ENCODE measurements around the gene UMAD1. TPM values are rescaled to one million over a fixed set of nuclear protein-coding genes. Genes with fewer than 3 reads are reported as not detected.

The UMAD1 gene
- total and polyA plus RNA-seq, 2 of the 4 experiments (the other 2 are of a cell fraction) = 5.2 to 8.4 TPM

DNA sequence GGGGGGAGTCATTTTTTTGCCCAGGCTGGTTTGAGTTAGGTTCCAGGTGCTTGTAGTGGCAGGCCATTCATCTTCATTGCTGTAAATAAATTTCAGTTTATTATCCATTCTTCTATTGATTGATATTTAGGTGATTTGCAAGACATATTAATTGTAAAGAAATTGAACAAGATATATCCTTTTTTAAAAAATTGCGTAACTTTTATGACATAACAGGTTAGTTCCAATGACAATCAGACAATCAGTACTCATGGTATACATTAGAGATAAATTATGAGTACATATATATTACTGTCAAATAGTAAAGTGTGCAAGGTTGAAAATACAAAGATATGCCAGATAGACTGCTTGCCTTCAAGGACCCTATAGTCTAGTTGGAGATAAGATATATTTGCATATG is 235.9 kb downstream of the UMAD1 start:
- Histone ChIP-seq H2AFZ (replicated peaks; ENCODE audit: low read length, poor library complexity) (no peak overlapping the region), H3K56ac (ENCODE audit: extremely low read depth, insufficient read depth, low read length) (no peak overlapping the region), H3K9me3 (ENCODE audit: control insufficient read depth, insufficient read depth, low read length) (no peaks in the 10 kb centered on the region), H2BK5ac (ENCODE audit: low read depth, low read length, poor library complexity, severe bottlenecking) (no peak overlapping the region), H3K9ac (ENCODE audit: low read depth, low read length) (no peak overlapping the region), H3K36me3 (ENCODE audit: control insufficient read depth, insufficient read depth, low read length) (no peaks in the 10 kb centered on the region), H3K9me1 (ENCODE audit: insufficient read depth, low read length) (no peaks in the 10 kb centered on the region), H4K91ac (ENCODE audit: insufficient read depth, low read depth, low read length) (no peak overlapping the region), H3K23ac (ENCODE audit: low read depth, low read length) (no peak overlapping the region), H3K4ac (ENCODE audit: low read depth, low read length) (no peak overlapping the region), H4K20me1 (ENCODE audit: insufficient read depth, low read length) (no peaks in the 10 kb centered on the region), H2BK20ac (ENCODE audit: low read depth, low read length) (no peak overlapping the region), H3K4me2 (ENCODE audit: low read depth, low read length) (no peak overlapping the region), H2AK5ac (ENCODE audit: low read depth, low read length) (no peak overlapping the region), H2AK9ac (replicated peaks; ENCODE audit: low read depth, low read length, poor library complexity) (no peak overlapping the region), H2BK15ac (ENCODE audit: low read depth, low read length) (no peak overlapping the region), H4K5ac (ENCODE audit: low read depth, low read length) (no peak overlapping the region), H2BK120ac (ENCODE audit: low read depth, low read length) (no peak overlapping the region), H3K14ac (replicated peaks; ENCODE audit: low read depth, low read length) (no peak overlapping the region), H3K4me1 (ENCODE audit: control insufficient read depth, insufficient read depth, low read length) (no peaks in the 10 kb centered on the region), H3K79me1 (ENCODE audit: low read depth in 1 of 2, low read length in 2 of 2) (no peaks in the 10 kb centered on the region), H3K4me3 (ENCODE audit: insufficient read depth, low read depth, low read length) (no peak overlapping the region), H3K18ac (ENCODE audit: low read depth, low read length) (no peak overlapping the region), H3K27me3 (ENCODE audit: control insufficient read depth, insufficient read depth, low read length) (no peaks in the 10 kb centered on the region), H4K8ac (ENCODE audit: low read depth in 2 of 2, low read length in 2 of 2) (no peak overlapping the region), H3K27ac (ENCODE audit: insufficient read depth, low read length) (no peak overlapping the region)
- BruUV-seq (replicated peaks) = no TSS peak
- CTCF ChIA-PET = no interaction called here
- no peak for DNase-seq
- no peak for TF ChIP-seq MAFK (IDR thresholded peaks at IDR 0.05; ENCODE audit: low read depth, low read length)
- TF ChIP-seq SMC3 (IDR thresholded peaks at IDR 0.05; ENCODE audit: low read depth, low read length) = no peak
- no peak for TF ChIP-seq CHD1 (IDR thresholded peaks at IDR 0.05; ENCODE audit: low read depth, low read length)
- TF ChIP-seq CEBPB (IDR thresholded peaks at IDR 0.05; ENCODE audit: low read depth, low read length) = peak; percentile 70
- no CpG with 5 or more reads among the region's 1 CpG for WGBS, 2 experiments (ENCODE audit: extremely low coverage in 2 of 2, insufficient read length in 1 of 2)
- no peak for ATAC-seq (ENCODE audit: low read depth)
- POLR2A ChIA-PET (ENCODE audit: unreplicated experiment) = no interaction called here
- intact Hi-C loops (cut with micrococcal nuclease) (no loop called here), dilution Hi-C loops (cut with HindIII; ENCODE audit: low sequenced_read_pairs, unreplicated experiment) (no loop called here), in situ Hi-C loops (cut with MboI; ENCODE audit: low sequenced_read_pairs) (no loop called here)
